Ishikawa (cell line): Measurements from ENCODE around the gene RLN1.
"Not testable (repeated sequence)": the region's sequence is repeated elsewhere in the genome, so short reads cannot be mapped to it uniquely, and the experiment has no call there.

Source experiments
- CEBPB ChIP-seq: IDR thresholded peaks from 2 replicates; pipeline ENCODE4 v1.6.1; 2012
- CREB1 ChIP-seq: IDR thresholded peaks from 2 replicates; pipeline ENCODE4 v1.6.1; 2012; ENCODE audit warnings: low read depth
- EGR1 ChIP-seq: IDR thresholded peaks from 2 replicates; pipeline ENCODE4 v1.6.1; 2012
- EP300 ChIP-seq: IDR thresholded peaks from 2 replicates; pipeline ENCODE4 v1.6.1; 2012; ENCODE audit warnings: borderline replicate concordance
- FOXM1 ChIP-seq: IDR thresholded peaks from 2 replicates; pipeline ENCODE4 v1.6.1; 2012; ENCODE audit warnings: low read depth, borderline replicate concordance
- NFIC ChIP-seq: IDR thresholded peaks from 2 replicates; pipeline ENCODE4 v1.6.1; 2012
- RAD21 ChIP-seq: IDR thresholded peaks from 2 replicates; pipeline ENCODE4 v1.6.1; 2012; ENCODE audit warnings: low read depth
- REST ChIP-seq: IDR thresholded peaks from 2 replicates; pipeline ENCODE4 v1.6.1; 2012; ENCODE audit warnings: low read depth, mild to moderate bottlenecking
- TAF1 ChIP-seq: IDR thresholded peaks from 2 replicates; pipeline ENCODE4 v1.6.1; 2012; ENCODE audit warnings: low read depth, mild to moderate bottlenecking
- TCF12 ChIP-seq: IDR thresholded peaks from 2 replicates; pipeline ENCODE4 v1.6.1; 2012; ENCODE audit warnings: low read depth
- TEAD4 ChIP-seq: IDR thresholded peaks from 2 replicates; pipeline ENCODE4 v1.6.1; 2012
- USF1 ChIP-seq: IDR thresholded peaks from 2 replicates; pipeline ENCODE4 v1.6.1; 2012
- YY1 ChIP-seq: IDR thresholded peaks from 2 replicates; pipeline ENCODE4 v1.6.1; 2012; ENCODE audit warnings: low read depth
- ZBTB7A ChIP-seq: IDR thresholded peaks from 2 replicates; pipeline ENCODE4 v1.6.1; 2012; ENCODE audit warnings: low read depth
- TF ChIP-seq, protein P1 (sequence below): IDR thresholded peaks from 2 replicates; pipeline ENCODE4 v1.6.1; 2012

RLN1 gene, protein sequence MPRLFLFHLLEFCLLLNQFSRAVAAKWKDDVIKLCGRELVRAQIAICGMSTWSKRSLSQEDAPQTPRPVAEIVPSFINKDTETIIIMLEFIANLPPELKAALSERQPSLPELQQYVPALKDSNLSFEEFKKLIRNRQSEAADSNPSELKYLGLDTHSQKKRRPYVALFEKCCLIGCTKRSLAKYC

GRCh38 chr9:5338992-5339981, at the start of gene RLN1:
Gene RLN1, minus strand, starts transcription at chr9:5339876. Its CDS starts 130 bp downstream, at chr9:5339746.
- not testable (repeated sequence) for TF ChIP-seq NFIC, ZBTB7A, EGR1

GRCh38 chr9:5389109-5389732, 49.5 kb upstream of the RLN1 start:
- no peak for TF ChIP-seq TCF12
- TF ChIP-seq YY1, result no peak
- no peak for TF ChIP-seq EGR1
- no peak for TF ChIP-seq TAF1
- TF ChIP-seq, protein P1, sequence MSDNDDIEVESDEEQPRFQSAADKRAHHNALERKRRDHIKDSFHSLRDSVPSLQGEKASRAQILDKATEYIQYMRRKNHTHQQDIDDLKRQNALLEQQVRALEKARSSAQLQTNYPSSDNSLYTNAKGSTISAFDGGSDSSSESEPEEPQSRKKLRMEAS, result no peak

GRCh38 chr9:5388026-5388819, 48.5 kb upstream of the RLN1 start:
- TF ChIP-seq EGR1, result no peak
- no peak for TF ChIP-seq EP300

GRCh38 chr9:5384436-5384835, 44.8 kb upstream of the RLN1 start:
- no peak for TF ChIP-seq USF1
- no peak for TF ChIP-seq TEAD4
- no peak for TF ChIP-seq CREB1

DNA sequence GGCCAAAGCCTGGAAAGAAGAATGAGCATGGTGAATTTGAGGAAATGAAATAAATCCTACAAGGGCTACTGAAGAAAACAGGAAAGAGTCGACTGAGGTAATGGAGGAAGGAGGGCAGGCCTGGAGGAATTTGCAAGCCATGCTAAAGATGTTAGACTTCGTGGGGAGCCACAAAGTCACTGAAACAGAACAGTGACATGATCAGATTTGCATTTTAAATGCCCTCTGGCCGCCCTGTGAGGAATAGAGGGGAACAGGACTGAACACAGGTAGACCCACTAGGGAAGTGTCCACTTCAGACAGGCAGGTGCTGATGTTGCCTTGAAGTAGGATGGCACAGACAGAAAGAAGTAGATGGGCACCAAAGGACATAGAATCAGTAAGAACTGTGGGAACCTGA, 42.8 kb upstream of the RLN1 start:
- TF ChIP-seq CREB1, result no peak
- no peak for TF ChIP-seq NFIC
- TF ChIP-seq RAD21, result no peak
- no peak for TF ChIP-seq FOXM1
- TF ChIP-seq TEAD4, result no peak
- TF ChIP-seq EP300, result no peak
- TF ChIP-seq EGR1, result no peak
- TF ChIP-seq TCF12, result no peak
- no peak for TF ChIP-seq REST
- TF ChIP-seq, protein P1, result no peak
- no peak for TF ChIP-seq ZBTB7A
- TF ChIP-seq YY1, result no peak
- TF ChIP-seq USF1, result no peak
- no peak for TF ChIP-seq TAF1
- no peak for TF ChIP-seq CEBPB

GRCh38 chr9:5375790-5376477, 36.3 kb upstream of the RLN1 start:
- TF ChIP-seq ZBTB7A, result no peak
- TF ChIP-seq YY1, result no peak
- no peak for TF ChIP-seq TAF1
- no peak for TF ChIP-seq REST
- TF ChIP-seq EGR1, result no peak
- no peak for TF ChIP-seq NFIC
- no peak for TF ChIP-seq CREB1
- TF ChIP-seq USF1, result no peak
- TF ChIP-seq, protein P1, result no peak
- no peak for TF ChIP-seq TEAD4
- no peak for TF ChIP-seq RAD21
- no peak for TF ChIP-seq EP300
- TF ChIP-seq TCF12, result no peak
- no peak for TF ChIP-seq FOXM1
- no peak for TF ChIP-seq CEBPB
